Superior temporal gyrus (tissue), 1 donor: ENCODE results near the gene ATG7.
"Not testable (repeated sequence)": the region's sequence is repeated elsewhere in the genome, so short reads cannot be mapped to it uniquely, and the experiment has no call there.

Source experiments
- DNase-seq: peaks from one replicate; pipeline ENCODE4 v3.0.0-alpha.2; 2016; ENCODE audit errors: extremely low spot score

The ATG7 gene

GRCh38 chr3:11461226-11461625 is 189.0 kb downstream of the ATG7 start:
- no peak for DNase-seq

- DNase-seq = not testable (repeated sequence)
Measured at GRCh38 chr3:11462673-11463072, 190.5 kb downstream of the ATG7 start.

GRCh38 chr3:11463591-11463990 is 191.4 kb downstream of the ATG7 start:
- no peak for DNase-seq

- no peak for DNase-seq
Measured at GRCh38 chr3:11464356-11464755, 192.2 kb downstream of the ATG7 start.

GRCh38 chr3:11465744-11466616 is 193.8 kb downstream of the ATG7 start:
- DNase-seq = peak; percentile 63

- no peak for DNase-seq
Measured at GRCh38 chr3:11467875-11468274, 195.7 kb downstream of the ATG7 start.

- DNase-seq = no peak
Measured at GRCh38 chr3:11470031-11470853, 198.0 kb downstream of the ATG7 start.

GRCh38 chr3:11475324-11475723 is 203.1 kb downstream of the ATG7 start:
- no peak for DNase-seq

- DNase-seq = no peak
Measured at GRCh38 chr3:11476735-11477144, 204.5 kb downstream of the ATG7 start.

GRCh38 chr3:11477407-11477911 is 205.3 kb downstream of the ATG7 start:
- DNase-seq = no peak

GRCh38 chr3:11478167-11478566 is 206.0 kb downstream of the ATG7 start:
- no peak for DNase-seq

- no peak for DNase-seq
Measured at GRCh38 chr3:11479221-11479620, 207.0 kb downstream of the ATG7 start.

GRCh38 chr3:11480663-11481298 is 208.6 kb downstream of the ATG7 start:
- no peak for DNase-seq

GRCh38 chr3:11481556-11481955 is 209.4 kb downstream of the ATG7 start:
- DNase-seq = no peak

- DNase-seq = peak; percentile 74
Measured at GRCh38 chr3:11482021-11482420, 209.8 kb downstream of the ATG7 start.

- not testable (repeated sequence) for DNase-seq
Measured at GRCh38 chr3:11488356-11488755, 216.2 kb downstream of the ATG7 start.

GRCh38 chr3:11494131-11494916 is 222.1 kb downstream of the ATG7 start:
- no peak for DNase-seq

GRCh38 chr3:11495948-11496557 is 223.9 kb downstream of the ATG7 start:
- DNase-seq = no peak

- no peak for DNase-seq
Measured at GRCh38 chr3:11498177-11498576, 226.0 kb downstream of the ATG7 start.

GRCh38 chr3:11498646-11499045 is 226.4 kb downstream of the ATG7 start:
- no peak for DNase-seq

GRCh38 chr3:11499144-11499543 is 226.9 kb downstream of the ATG7 start:
- DNase-seq = no peak
